Endothelial cell of hepatic sinusoid (primary cell): ENCODE measurements around the gene RAPGEF1.

Source experiments
- in situ Hi-C: cut with HindIII; loops from 2 replicates; pipeline ENCODE4 v1.10.0; 2017; ENCODE audit warnings: low sequenced_read_pairs

RAPGEF1 gene

GRCh38 chr9:131613921-131614320, 126.0 kb downstream of the RAPGEF1 start:
- in situ Hi-C loops, result no loop called here

- in situ Hi-C loops, result no loop called here
Observed at GRCh38 chr9:131612851-131613250, 127.0 kb downstream of the RAPGEF1 start.

- in situ Hi-C loops, result no loop called here
Observed at GRCh38 chr9:131611586-131612315, 128.1 kb downstream of the RAPGEF1 start.

GRCh38 chr9:131610231-131610761, 129.6 kb downstream of the RAPGEF1 start:
- in situ Hi-C loops, result no loop called here

GRCh38 chr9:131609099-131609830, 130.6 kb downstream of the RAPGEF1 start:
- in situ Hi-C loops, result no loop called here

- in situ Hi-C loops, result no loop called here
Observed at GRCh38 chr9:131608493-131609037, 131.3 kb downstream of the RAPGEF1 start.

GRCh38 chr9:131607591-131607990, 132.3 kb downstream of the RAPGEF1 start:
- in situ Hi-C loops, result no loop called here

- in situ Hi-C loops, result no loop called here
Observed at GRCh38 chr9:131606896-131607567, 132.8 kb downstream of the RAPGEF1 start.

- in situ Hi-C loops, result no loop called here
Observed at GRCh38 chr9:131605770-131606590, 133.9 kb downstream of the RAPGEF1 start.

- in situ Hi-C loops, result loop anchor here (5.0 kb wide), 2 partner anchors 52 to 103 kb away; no protein-coding TSS in a partner anchor
Observed at GRCh38 chr9:131603711-131604439, 136.0 kb downstream of the RAPGEF1 start.

- in situ Hi-C loops, result loop anchor here (5.0 kb wide), 2 partner anchors 51 to 104 kb away; no protein-coding TSS in a partner anchor
Observed at GRCh38 chr9:131603199-131603598, 136.7 kb downstream of the RAPGEF1 start.

GRCh38 chr9:131601683-131602181, 138.1 kb downstream of the RAPGEF1 start:
- in situ Hi-C loops, result loop anchor here (5.0 kb wide), 2 partner anchors 49 to 106 kb away; no protein-coding TSS in a partner anchor

GRCh38 chr9:131598121-131598520, 141.8 kb downstream of the RAPGEF1 start:
- in situ Hi-C loops, result no loop called here

GRCh38 chr9:131597246-131597645, 142.6 kb downstream of the RAPGEF1 start:
- in situ Hi-C loops, result no loop called here

GRCh38 chr9:131596430-131596743, 143.5 kb downstream of the RAPGEF1 start:
- in situ Hi-C loops, result no loop called here

GRCh38 chr9:131595696-131596429, 144.0 kb downstream of the RAPGEF1 start:
- in situ Hi-C loops, result no loop called here

- in situ Hi-C loops, result no loop called here
Observed at GRCh38 chr9:131594906-131595665, 144.8 kb downstream of the RAPGEF1 start.
